ENCODE data around the gene ETV7. TPM values are rescaled to one million over a fixed set of nuclear protein-coding genes. Genes with fewer than 3 reads are reported as not detected.

Gene ETV7
- total RNA-seq, 2 experiments from 2014 or later, result 0.33 to 0.73 TPM

DNA sequence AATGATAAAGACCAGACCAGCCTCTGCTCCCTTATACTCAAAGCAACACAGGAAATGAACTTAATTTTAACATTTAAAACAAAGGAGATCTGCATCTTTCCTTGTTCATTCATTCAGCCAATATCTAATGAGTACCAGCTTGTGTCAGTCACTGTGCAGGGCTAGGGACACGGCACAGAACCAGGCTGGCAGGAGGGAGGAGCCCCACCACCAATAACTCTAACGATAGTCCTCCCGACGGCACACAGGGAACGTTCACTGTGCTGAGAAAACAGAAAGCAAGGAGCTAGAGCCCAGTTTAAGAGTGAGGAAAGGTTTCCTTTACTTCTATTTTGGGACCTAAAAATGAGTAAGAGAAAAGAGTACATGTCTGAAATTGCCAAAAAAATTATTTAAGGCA, 9.9 kb downstream of the ETV7 start:
- no peaks in the 10 kb centered on the region for H3K9me3 Mint-ChIP-seq
- ChIA-PET POLR2A (no interaction called here), CTCF (no interaction called here)
- H3K27ac Mint-ChIP-seq, result no peak overlapping the region
- Histone ChIP-seq H3K36me3 (ENCODE audit: insufficient read depth, low read length) (no peaks in the 10 kb centered on the region), H3K4me1 (ENCODE audit: insufficient read depth, low read length) (no peaks in the 10 kb centered on the region), H3K9me3 (ENCODE audit: control insufficient read depth in 1 of 2, insufficient read depth in 1 of 2, low read length in 2 of 2) (no peaks in the 10 kb centered on the region), H3K4me3 (ENCODE audit: low read length) (no peak overlapping the region), H3K27me3 (ENCODE audit: control insufficient read depth in 1 of 2, insufficient read depth in 2 of 2, low read length in 2 of 2) (no peaks in the 10 kb centered on the region), H3K27ac (ENCODE audit: low read depth in 1 of 2, low read length in 2 of 2) (no peak overlapping the region)
- DNase-seq, result no peak
- no peaks in the 10 kb centered on the region for H3K4me1 Mint-ChIP-seq (ENCODE audit: low read depth)
- H3K36me3 Mint-ChIP-seq (ENCODE audit: low read depth), result no peaks in the 10 kb centered on the region
- H3K27me3 Mint-ChIP-seq, result no peaks in the 10 kb centered on the region
- ATAC-seq (ENCODE audit: poor library complexity), result no peak
- no peak overlapping the region for H3K4me3 Mint-ChIP-seq
- intact Hi-C loops (cut with DNase I, micrococcal nuclease), result no loop called here
- TF ChIP-seq, protein P1, sequence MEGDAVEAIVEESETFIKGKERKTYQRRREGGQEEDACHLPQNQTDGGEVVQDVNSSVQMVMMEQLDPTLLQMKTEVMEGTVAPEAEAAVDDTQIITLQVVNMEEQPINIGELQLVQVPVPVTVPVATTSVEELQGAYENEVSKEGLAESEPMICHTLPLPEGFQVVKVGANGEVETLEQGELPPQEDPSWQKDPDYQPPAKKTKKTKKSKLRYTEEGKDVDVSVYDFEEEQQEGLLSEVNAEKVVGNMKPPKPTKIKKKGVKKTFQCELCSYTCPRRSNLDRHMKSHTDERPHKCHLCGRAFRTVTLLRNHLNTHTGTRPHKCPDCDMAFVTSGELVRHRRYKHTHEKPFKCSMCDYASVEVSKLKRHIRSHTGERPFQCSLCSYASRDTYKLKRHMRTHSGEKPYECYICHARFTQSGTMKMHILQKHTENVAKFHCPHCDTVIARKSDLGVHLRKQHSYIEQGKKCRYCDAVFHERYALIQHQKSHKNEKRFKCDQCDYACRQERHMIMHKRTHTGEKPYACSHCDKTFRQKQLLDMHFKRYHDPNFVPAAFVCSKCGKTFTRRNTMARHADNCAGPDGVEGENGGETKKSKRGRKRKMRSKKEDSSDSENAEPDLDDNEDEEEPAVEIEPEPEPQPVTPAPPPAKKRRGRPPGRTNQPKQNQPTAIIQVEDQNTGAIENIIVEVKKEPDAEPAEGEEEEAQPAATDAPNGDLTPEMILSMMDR (IDR thresholded peaks at IDR 0.05), result no peak

DNA sequence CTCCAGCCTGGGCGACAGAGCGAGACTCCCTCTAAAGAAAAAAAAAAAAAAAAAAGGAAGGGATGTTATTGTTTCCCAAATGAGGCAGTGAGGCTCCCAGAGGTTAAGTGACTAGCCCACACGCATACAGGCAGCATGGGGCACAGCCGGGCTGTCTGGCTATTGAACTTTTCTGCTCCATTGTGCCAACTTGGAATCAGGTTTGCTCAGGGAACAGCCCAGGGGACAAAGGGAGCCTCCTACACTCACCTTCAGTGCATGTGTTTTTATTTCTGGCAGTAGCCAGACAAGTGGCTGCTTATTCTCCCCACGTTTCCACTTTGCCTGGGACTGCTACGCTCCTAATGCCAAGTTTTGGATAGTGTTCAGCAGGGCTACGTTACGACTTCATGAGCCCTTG, 10.7 kb downstream of the ETV7 start:
- Mint-ChIP-seq H3K27ac (no peak overlapping the region), H3K4me3 (no peak overlapping the region), H3K9me3 (no peaks in the 10 kb centered on the region), H3K27me3 (no peaks in the 10 kb centered on the region), H3K4me1 (ENCODE audit: low read depth) (no peaks in the 10 kb centered on the region), H3K36me3 (ENCODE audit: low read depth) (no peaks in the 10 kb centered on the region)
- Histone ChIP-seq H3K27me3 (ENCODE audit: control insufficient read depth in 1 of 2, insufficient read depth in 2 of 2, low read length in 2 of 2) (no peaks in the 10 kb centered on the region), H3K36me3 (ENCODE audit: insufficient read depth, low read length) (no peaks in the 10 kb centered on the region), H3K9me3 (ENCODE audit: control insufficient read depth in 1 of 2, insufficient read depth in 1 of 2, low read length in 2 of 2) (no peaks in the 10 kb centered on the region), H3K4me1 (ENCODE audit: insufficient read depth, low read length) (no peaks in the 10 kb centered on the region), H3K4me3 (ENCODE audit: low read length) (no peak overlapping the region), H3K27ac (ENCODE audit: low read depth in 1 of 2, low read length in 2 of 2) (no peak overlapping the region)
- CTCF ChIA-PET, result interaction anchor here (0.7 kb wide), 1 partner anchor 10 kb away, joined by 4 read pairs; no protein-coding TSS in a partner anchor
- intact Hi-C loops (cut with DNase I, micrococcal nuclease), result no loop called here
- TF ChIP-seq, protein P1 (IDR thresholded peaks at IDR 0.05), result no peak
- DNase-seq (no peak), ATAC-seq (ENCODE audit: poor library complexity) (no peak)
- POLR2A ChIA-PET, result no interaction called here

DNA sequence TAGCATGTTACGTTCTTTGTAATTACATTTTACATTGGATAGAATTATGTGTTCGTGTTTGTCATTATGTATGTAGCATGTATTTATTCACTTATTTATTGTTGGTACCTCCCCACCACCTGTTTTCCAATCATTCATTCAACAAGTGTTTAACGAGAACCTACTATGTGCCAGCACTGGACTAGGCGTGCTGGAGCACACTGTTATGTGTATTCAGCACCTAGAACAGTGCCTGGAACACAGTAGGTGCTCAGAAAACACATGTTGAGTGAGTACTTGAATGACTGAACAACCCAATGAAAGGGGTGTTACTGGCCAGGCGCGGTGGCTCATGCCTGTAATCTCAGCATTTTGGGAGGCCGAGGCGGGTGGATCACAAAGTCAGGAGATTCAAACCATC, 11.3 kb downstream of the ETV7 start:
- H3K36me3 ChIP-seq (ENCODE audit: insufficient read depth, low read length), result no peaks in the 10 kb centered on the region
- H3K27me3 ChIP-seq (ENCODE audit: control insufficient read depth in 1 of 2, insufficient read depth in 2 of 2, low read length in 2 of 2), result no peaks in the 10 kb centered on the region
- intact Hi-C loops (cut with DNase I, micrococcal nuclease), result no loop called here
- no peaks in the 10 kb centered on the region for H3K9me3 Mint-ChIP-seq
- no peaks in the 10 kb centered on the region for H3K4me1 Mint-ChIP-seq (ENCODE audit: low read depth)
- DNase-seq (no peak), ATAC-seq (ENCODE audit: poor library complexity) (no peak)
- CTCF ChIA-PET, result interaction anchor here (0.7 kb wide), 1 partner anchor 9 kb away, joined by 4 read pairs; no protein-coding TSS in a partner anchor
- no peaks in the 10 kb centered on the region for H3K27me3 Mint-ChIP-seq
- POLR2A ChIA-PET, result no interaction called here
- TF ChIP-seq, protein P1 (IDR thresholded peaks at IDR 0.05), result no peak
- H3K36me3 Mint-ChIP-seq (ENCODE audit: low read depth), result no peaks in the 10 kb centered on the region
- no peaks in the 10 kb centered on the region for H3K9me3 ChIP-seq (ENCODE audit: control insufficient read depth in 1 of 2, insufficient read depth in 1 of 2, low read length in 2 of 2)
- H3K4me3 Mint-ChIP-seq, result no peak overlapping the region
- no peak overlapping the region for H3K27ac ChIP-seq (ENCODE audit: low read depth in 1 of 2, low read length in 2 of 2)
- no peaks in the 10 kb centered on the region for H3K4me1 ChIP-seq (ENCODE audit: insufficient read depth, low read length)
- H3K27ac Mint-ChIP-seq, result no peak overlapping the region
- no peak overlapping the region for H3K4me3 ChIP-seq (ENCODE audit: low read length)
